Neutrophil (primary cell): ENCODE results near the gene TBC1D22A.

Experiments
- H3K27ac ChIP-seq: fragments of 200-600 bp; sonication (generic); 2 replicates; pipeline ENCODE4 v1.5.1; 2016; ENCODE audit warnings: mild to moderate bottlenecking, moderate library complexity
- H3K27me3 ChIP-seq: fragments of 200-600 bp; sonication (generic); 2 replicates; pipeline ENCODE4 v1.6.0; 2016; ENCODE audit warnings: mild to moderate bottlenecking
- H3K36me3 ChIP-seq: fragments of 200-600 bp; sonication (generic); 2 replicates; pipeline ENCODE4 v1.5.1; 2017
- H3K4me1 ChIP-seq, 2 experiments: fragments of 200-600 bp in 1 of 2; sonication (generic) in 1 of 2; 1 replicate in 1 of 2; 2 replicates in 1 of 2; pipeline versions ENCODE4 v1.5.1 to v1.6.1; 2013 to 2016; ENCODE audit warnings: low read depth in 1 of 2, low read length in 1 of 2, mild to moderate bottlenecking in 1 of 2, moderate library complexity in 1 of 2; ENCODE audit not compliant: control insufficient read depth in 1 of 2, insufficient read depth in 1 of 2
- H3K4me3 ChIP-seq, 2 experiments: fragments of 200-600 bp in 1 of 2; sonication (generic) in 1 of 2; 1 replicate in 1 of 2; 2 replicates in 1 of 2; pipeline ENCODE4 v1.5.1; 2013 to 2016; ENCODE audit warnings: low read depth in 1 of 2, low read length in 1 of 2, mild to moderate bottlenecking in 1 of 2, moderate library complexity in 1 of 2
- H3K9me3 ChIP-seq: fragments of 200-600 bp; sonication (generic); 2 replicates; pipeline ENCODE4 v1.5.1; 2016
- CTCF ChIP-seq: fragments of 200-600 bp; sonication (generic); IDR thresholded peaks from 2 replicates; pipeline ENCODE4 v1.5.1; 2016; ENCODE audit warnings: antibody characterized with exemption

TBC1D22A gene

GRCh38 chr22:47129902-47130635 lies 367.6 kb downstream of the TBC1D22A start:
- Histone ChIP-seq H3K27ac (no peak overlapping the region), H3K36me3 (peaks cover 7% of the 10 kb centered on the region)

GRCh38 chr22:47130883-47131631 lies 368.6 kb downstream of the TBC1D22A start:
- H3K27me3 ChIP-seq, result no peaks in the 10 kb centered on the region
- H3K27ac ChIP-seq, result no peak overlapping the region
- no peak for TF ChIP-seq CTCF
- no peaks in the 10 kb centered on the region for H3K9me3 ChIP-seq
- no peak overlapping the region for H3K4me3 ChIP-seq
- no peaks in the 10 kb centered on the region for H3K4me1 ChIP-seq
- peaks cover 7% of the 10 kb centered on the region for H3K36me3 ChIP-seq

More at GRCh38 chr22:47129902-47130635, 367.6 kb downstream of the TBC1D22A start:
- no peaks in the 10 kb centered on the region for H3K27me3 ChIP-seq
- H3K9me3 ChIP-seq, result no peaks in the 10 kb centered on the region
- no peak overlapping the region for H3K4me3 ChIP-seq
- H3K4me1 ChIP-seq, result no peaks in the 10 kb centered on the region
- TF ChIP-seq CTCF, result no peak

GRCh38 chr22:47131632-47132427 lies 369.4 kb downstream of the TBC1D22A start:
- H3K36me3 ChIP-seq, result peaks cover 7% of the 10 kb centered on the region
- H3K9me3 ChIP-seq, result no peaks in the 10 kb centered on the region
- no peak overlapping the region for H3K4me3 ChIP-seq
- TF ChIP-seq CTCF, result no peak
- H3K27me3 ChIP-seq, result no peaks in the 10 kb centered on the region
- no peak overlapping the region for H3K27ac ChIP-seq
- H3K4me1 ChIP-seq, result no peaks in the 10 kb centered on the region

GRCh38 chr22:47132428-47132825 lies 370.0 kb downstream of the TBC1D22A start:
- Histone ChIP-seq H3K4me1 (no peaks in the 10 kb centered on the region), H3K27me3 (no peaks in the 10 kb centered on the region), H3K36me3 (peaks cover 7% of the 10 kb centered on the region), H3K4me3 (no peak overlapping the region), H3K9me3 (no peaks in the 10 kb centered on the region), H3K27ac (no peak overlapping the region)
- no peak for TF ChIP-seq CTCF

GRCh38 chr22:47133061-47133969 lies 370.9 kb downstream of the TBC1D22A start:
- no peak overlapping the region for H3K27ac ChIP-seq
- H3K4me1 ChIP-seq, result no peaks in the 10 kb centered on the region
- H3K27me3 ChIP-seq, result no peaks in the 10 kb centered on the region
- peaks cover 6% of the 10 kb centered on the region for H3K36me3 ChIP-seq
- TF ChIP-seq CTCF, result no peak
- H3K4me3 ChIP-seq, result no peak overlapping the region
- no peaks in the 10 kb centered on the region for H3K9me3 ChIP-seq
